Measurements from ENCODE around the gene PDIA5.

DNA sequence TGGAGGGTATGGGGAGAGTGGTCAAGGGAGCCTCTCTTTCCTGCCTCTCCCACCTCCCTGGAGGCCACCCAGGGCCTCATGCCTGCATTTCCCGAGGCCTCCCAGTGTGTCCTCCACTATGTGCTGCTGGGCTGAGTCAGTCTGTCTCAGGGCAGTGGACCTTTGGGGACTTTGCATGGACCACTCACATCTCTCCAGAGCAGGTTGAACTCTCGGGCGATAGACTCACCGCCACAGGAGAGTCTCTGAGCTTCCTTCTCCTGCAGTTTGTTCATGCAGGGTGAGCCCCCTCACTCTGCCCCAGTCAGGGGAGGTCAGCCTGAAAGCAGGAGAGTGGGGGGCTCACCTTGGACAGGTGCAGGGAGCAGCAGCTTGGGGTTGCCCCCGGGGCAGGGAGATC lies 74.5 kb downstream of the PDIA5 start:
- no peak for TF ChIP-seq CTCF (IDR thresholded peaks at IDR 0.05; ENCODE audit: low read depth, low read length, missing input control)
- no peak for TF ChIP-seq JUND (IDR thresholded peaks at IDR 0.05)
- no peak for TF ChIP-seq YY1 (IDR thresholded peaks at IDR 0.05)
- TF ChIP-seq RAD21 (IDR thresholded peaks at IDR 0.05) = no peak
- TF ChIP-seq EGR1 (IDR thresholded peaks at IDR 0.05; ENCODE audit: low read depth in 2 of 2) = no peak
- no peak for TF ChIP-seq SP1 (IDR thresholded peaks at IDR 0.05)
